H1 (cell line): ENCODE measurements around the gene CDC45. TPM values are rescaled to one million over a fixed set of nuclear protein-coding genes. Genes with fewer than 3 reads are reported as not detected.

Experiments used
- CTCF ChIA-PET: fragments of 300-600 bp; sonication (Branson Sonifier 250); formaldehyde crosslinking; loops from one replicate; lab custom pipeline; 2021; ENCODE audit not compliant: partially characterized antibody; lab: Charles Lee
- POLR2A ChIA-PET: fragments of 300-600 bp; sonication (Branson Sonifier 250); formaldehyde crosslinking; loops from one replicate; lab custom pipeline; 2021; ENCODE audit warnings: inconsistent platforms; ENCODE audit not compliant: partially characterized antibody; lab: Charles Lee
- DNase-seq, 2 experiments: peaks; one replicate each; pipeline versions ENCODE4 v3.0.0 to v3.0.0-alpha.2; 2010 to 2022; ENCODE audit warnings: low spot score in 2 of 2, low read depth in 1 of 2, mixed read lengths in 1 of 2
- FAIRE-seq: peaks from 2 replicates; lab custom pipeline; 2011; peaks lifted over from hg19 to GRCh38; lab: Jason Lieb, UNC
- H2AFZ ChIP-seq: 2 replicates; pipeline ENCODE4 v1.8.1; 2012; ENCODE audit warnings: low read length, inconsistent platforms
- H2AK5ac ChIP-seq: 2 replicates; pipeline ENCODE4 v1.6.1; 2013; ENCODE audit warnings: low read depth, low read length
- H2BK120ac ChIP-seq: replicated peaks from 2 replicates; pipeline ENCODE3; 2013; ENCODE audit warnings: low read depth, low read length, inconsistent platforms
- H2BK12ac ChIP-seq: 2 replicates; pipeline ENCODE4 v1.6.1; 2013; ENCODE audit warnings: low read depth, low read length
- H2BK15ac ChIP-seq: 2 replicates; pipeline ENCODE4 v1.6.1; 2013; ENCODE audit warnings: low read length
- H2BK20ac ChIP-seq: 2 replicates; pipeline ENCODE4 v1.6.1; 2013; ENCODE audit warnings: low read length
- H2BK5ac ChIP-seq: 2 replicates; pipeline ENCODE4 v1.6.1; 2013; ENCODE audit warnings: low read depth, low read length
- H3K14ac ChIP-seq: 2 replicates; pipeline ENCODE4 v1.6.1; 2013; ENCODE audit warnings: inconsistent platforms; ENCODE audit not compliant: insufficient read length
- H3K18ac ChIP-seq: 2 replicates; pipeline ENCODE4 v1.6.1; 2013; ENCODE audit warnings: low read length; ENCODE audit errors: extremely low read depth
- H3K23ac ChIP-seq: 2 replicates; pipeline ENCODE4 v1.6.1; 2013; ENCODE audit warnings: inconsistent platforms; ENCODE audit not compliant: insufficient read length
- H3K23me2 ChIP-seq: 2 replicates; pipeline ENCODE4 v1.6.1; 2013; ENCODE audit warnings: low read depth, low read length
- H3K27ac ChIP-seq: 2 replicates; pipeline ENCODE4 v1.6.1; 2011; ENCODE audit warnings: low read depth, low read length, inconsistent platforms
- H3K27me3 ChIP-seq, 4 experiments: replicated peaks in 1 of 4; 1 replicate in 1 of 4; 2 replicates in 3 of 4; pipeline versions ENCODE4 v1.6.1 to v1.8.1; 2011 to 2013; ENCODE audit warnings: low read length in 3 of 4, mild to moderate bottlenecking in 3 of 4, inconsistent platforms in 2 of 4, mixed read lengths in 2 of 4, moderate library complexity in 1 of 4; ENCODE audit not compliant: control insufficient read depth in 3 of 4, insufficient read depth in 3 of 4; ENCODE audit errors: extremely low read depth in 1 of 4
- H3K36me3 ChIP-seq, 4 experiments: 2 replicates each; pipeline versions ENCODE4 v1.6.1 to v1.8.1; 2011 to 2013; ENCODE audit warnings: mild to moderate bottlenecking in 4 of 4, low read length in 3 of 4, moderate library complexity in 2 of 4, control low read depth in 1 of 4, inconsistent platforms in 1 of 4; ENCODE audit not compliant: insufficient read depth in 4 of 4, control insufficient read depth in 2 of 4
- H3K4ac ChIP-seq: replicated peaks from 2 replicates; pipeline ENCODE3; 2013; ENCODE audit warnings: low read length, low read depth, mixed read lengths, inconsistent platforms; ENCODE audit not compliant: insufficient read length
- H3K4me1 ChIP-seq, 4 experiments: replicated peaks in 1 of 4; 1 replicate in 1 of 4; 2 replicates in 3 of 4; pipeline versions ENCODE4 v1.6.1 to v1.8.1; 2011 to 2013; ENCODE audit warnings: low read length in 3 of 4, inconsistent platforms in 2 of 4, mixed read lengths in 1 of 4; ENCODE audit not compliant: insufficient read depth in 4 of 4, control insufficient read depth in 3 of 4
- H3K4me2 ChIP-seq, 2 experiments: 2 replicates each; pipeline versions ENCODE4 v1.6.1 to v1.8.1; 2011 to 2013; ENCODE audit warnings: low read depth in 2 of 2, low read length in 2 of 2, control low read depth in 1 of 2, inconsistent platforms in 1 of 2, mild to moderate bottlenecking in 1 of 2; ENCODE audit not compliant: insufficient read depth in 1 of 2
- H3K4me3 ChIP-seq, 4 experiments: fragments of 200-600, 300-600 bp in 1 of 4; sonication (generic), shearing (Covaris generic), sonication (Bioruptor Twin) in 1 of 4; 2 replicates each; pipeline versions ENCODE4 v1.5.1 to v1.8.1; 2011 to 2016; ENCODE audit warnings: low read length in 4 of 4, low read depth in 3 of 4, control low read depth in 2 of 4, inconsistent platforms in 2 of 4, mild to moderate bottlenecking in 2 of 4, mixed read lengths in 1 of 4, moderate library complexity in 1 of 4; ENCODE audit not compliant: insufficient read depth in 2 of 4; ENCODE audit errors: extremely low read depth in 1 of 4
- H3K56ac ChIP-seq: replicated peaks from 2 replicates; pipeline ENCODE3; 2013; ENCODE audit warnings: low read depth, mild to moderate bottlenecking, mixed read lengths, low read length, inconsistent platforms; ENCODE audit not compliant: insufficient read length
- H3K79me1 ChIP-seq: 2 replicates; pipeline ENCODE4 v1.6.1; 2013; ENCODE audit warnings: low read depth, low read length, control low read depth
- H3K79me2 ChIP-seq, 2 experiments: 2 replicates each; pipeline versions ENCODE4 v1.6.1 to v1.8.1; 2012 to 2013; ENCODE audit warnings: low read length in 2 of 2, mild to moderate bottlenecking in 2 of 2, inconsistent platforms in 1 of 2; ENCODE audit not compliant: insufficient read depth in 2 of 2, control insufficient read depth in 1 of 2
- H3K9ac ChIP-seq, 4 experiments: replicated peaks in 1 of 4; 1 replicate in 1 of 4; 2 replicates in 3 of 4; pipeline versions ENCODE4 v1.6.1 to v1.8.1; 2011 to 2013; ENCODE audit warnings: low read depth in 3 of 4, low read length in 3 of 4, control low read depth in 2 of 4, mild to moderate bottlenecking in 2 of 4, moderate library complexity in 2 of 4, inconsistent platforms in 1 of 4; ENCODE audit errors: extremely low read depth in 1 of 4
- H3K9me3 ChIP-seq, 2 experiments: 2 replicates each; pipeline versions ENCODE4 v1.6.1 to v1.8.1; 2012 to 2013; ENCODE audit warnings: mild to moderate bottlenecking in 2 of 2, moderate library complexity in 2 of 2, control low read depth in 1 of 2, inconsistent platforms in 1 of 2, low read depth in 1 of 2, low read length in 1 of 2, mixed read lengths in 1 of 2; ENCODE audit not compliant: insufficient read depth in 2 of 2
- H4K20me1 ChIP-seq, 2 experiments: replicated peaks in 1 of 2; 2 replicates each; pipeline versions ENCODE3 to v1.8.1; 2011 to 2013; ENCODE audit warnings: inconsistent platforms in 2 of 2, low read length in 2 of 2, mild to moderate bottlenecking in 1 of 2; ENCODE audit not compliant: insufficient read depth in 2 of 2, control insufficient read depth in 1 of 2
- H4K5ac ChIP-seq: 2 replicates; pipeline ENCODE4 v1.6.1; 2013; ENCODE audit warnings: low read length, low read depth, mixed read lengths, inconsistent platforms; ENCODE audit not compliant: insufficient read length
- H4K8ac ChIP-seq: 2 replicates; pipeline ENCODE4 v1.8.0; 2013; ENCODE audit warnings: mild to moderate bottlenecking, moderate library complexity, low read length, inconsistent platforms; ENCODE audit not compliant: insufficient read depth; ENCODE audit errors: extremely low read depth
- H4K91ac ChIP-seq: replicated peaks from 2 replicates; pipeline ENCODE3; 2013; ENCODE audit warnings: low read length, mixed read lengths, inconsistent platforms; ENCODE audit not compliant: insufficient read length
- ASH2L ChIP-seq: fragments of 200-600, 300-600 bp; sonication (generic); IDR thresholded peaks from one replicate; pipeline ENCODE4 v1.7.1; 2017; ENCODE audit warnings: low read length
- JUND ChIP-seq: IDR thresholded peaks from 2 replicates; pipeline ENCODE4 v1.6.1; 2011; ENCODE audit warnings: mild to moderate bottlenecking, improper control_type of control experiment, low read length
- POLR2AphosphoS5 ChIP-seq: IDR thresholded peaks from 2 replicates; pipeline ENCODE4 v1.6.1; 2011; ENCODE audit warnings: low read depth, low read length
- WGBS, 2 experiments: shearing (Covaris generic) in 1 of 2; methylation state at CpG; one replicate each; pipeline versions ENCODE4 v1.1.6 to v1.1.7; 2013 to 2015; ENCODE audit warnings: low lambda C conversion rate in 2 of 2, mixed read lengths in 2 of 2, inconsistent platforms in 1 of 2, low coverage in 1 of 2, missing lambda C conversion rate in 1 of 2; ENCODE audit not compliant: insufficient replicate concordance in 2 of 2, insufficient coverage in 1 of 2, insufficient read length in 1 of 2; ENCODE audit errors: extremely low coverage in 1 of 2, missing lambda C conversion rate in 1 of 2; 5-methylcytosine and 5-hydroxymethylcytosine counted together
- polyA plus RNA-seq, 7 experiments: library from polyadenylated mRNA; depleted of rRNA in 3 of 7; stranded (reverse) in 5 of 7; unstranded in 2 of 7; fragments of >200 nt in 5 of 7; fragments of 200-250 nt in 2 of 7; gene quantifications; 1 replicate in 5 of 7; 2 replicates in 1 of 7; 4 replicates in 1 of 7; pipeline versions ENCODE4 v1.2.1 to v1.2.3, GENCODE V29; 2011 to 2013; ENCODE audit warnings: missing spikeins in 2 of 7, mixed read lengths in 2 of 7
- total RNA-seq: library from RNA; stranded (reverse); fragmentation: NEBNext Ultra II Directional; extraction: Animal tissue kit (Norgen Biotek cat#: 25700); gene quantifications from 2 replicates; pipeline ENCODE4 v1.2.1, GENCODE V29; 2021

Gene CDC45
- total and polyA plus RNA-seq, 2 of the 8 experiments (the other 6 are each of a cell fraction or from before 2014, with no cell fraction given) = 31.9 to 37.7 TPM

DNA sequence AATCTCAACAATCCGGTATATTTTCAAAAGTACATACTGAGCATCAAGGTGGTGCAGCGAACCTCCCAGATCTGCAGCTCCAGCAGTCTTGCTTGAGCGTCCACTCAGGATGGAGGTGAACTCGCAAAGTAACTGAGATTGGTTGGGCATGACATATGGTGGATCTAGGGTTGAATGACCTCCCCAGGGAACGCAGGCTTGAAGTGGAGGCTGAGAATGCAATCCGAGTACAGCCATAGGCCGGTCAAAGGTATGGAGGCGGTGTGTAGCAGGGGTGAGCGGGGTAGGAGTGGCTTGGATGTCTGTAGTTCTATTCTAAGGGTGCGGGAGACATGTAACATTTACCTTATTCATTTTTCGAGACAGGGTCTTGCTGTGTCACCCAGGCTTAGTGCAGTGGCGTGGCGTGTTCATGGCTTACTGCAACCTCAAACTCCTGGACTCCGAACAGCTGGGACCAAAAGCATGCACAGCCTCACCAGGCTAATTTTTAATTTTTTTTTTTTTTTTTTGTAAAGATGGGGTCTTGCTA, 31.6 kb upstream of the CDC45 start:
- Histone ChIP-seq H3K36me3 (peaks cover 6 to 20% (median 14%) of the 10 kb centered on the region in 4 experiments; a peak in 7 of 8 replicates), H4K5ac (peak overlapping the region; percentile 27), H2AK5ac (peak overlapping the region; percentile 20; the same call in 1 of the 2 replicates), H2BK120ac (peak overlapping the region; percentile 76), H2BK20ac (no peak overlapping the region), H3K79me2 (peaks cover 3 to 32% of the 10 kb centered on the region in 2 experiments; a peak in 3 of 4 replicates), H3K23ac (no peak overlapping the region), H3K14ac (peak overlapping the region; percentile 99), H3K27ac (peak overlapping the region; percentile 75), H3K4me1 (peaks cover 0 to 8% (median 3%) of the 10 kb centered on the region in 4 experiments; a peak in 2 of 7 replicates), H3K18ac (peak overlapping the region; percentile 76; the same call in 1 of the 2 replicates), H4K8ac (peak overlapping the region; percentile 91; the same call in 1 of the 2 replicates), H4K91ac (peak overlapping the region; percentile 63), H3K4me3 (peak overlapping the region; percentile 76 to 96 (median 92)), H2AFZ (peak overlapping the region; percentile 98), H3K4ac (peak overlapping the region; percentile 96), H3K79me1 (peaks cover 7% of the 10 kb centered on the region; the same call in 1 of the 2 replicates), H3K23me2 (peaks cover 7% of the 10 kb centered on the region; the same call in 1 of the 2 replicates), H4K20me1 (peaks cover 18 to 32% of the 10 kb centered on the region in 2 experiments), H3K9ac (peak overlapping the region; percentile 30 to 97 (median 79)), H2BK12ac (peak overlapping the region; percentile 82; the same call in 1 of the 2 replicates), H3K4me2 (peak overlapping the region; percentile 85 to 99), H3K27me3 (no peaks in the 10 kb centered on the region; a peak in 2 of 7 replicates), H3K56ac (peak overlapping the region; percentile 60), H2BK15ac (peak overlapping the region; percentile 32), H2BK5ac (peak overlapping the region; percentile 46), H3K9me3 (no peaks in the 10 kb centered on the region)
- POLR2A ChIA-PET = interaction anchor here (1.0 to 6.7 kb wide), 11 partner anchors 8 to 326 kb away, joined by 3 to 127 read pairs (median 5); partner anchors contain the start of genes CDC45, DGCR2, HIRA and MRPL40
- CTCF ChIA-PET = interaction anchor here (0.6 to 1.8 kb wide), 2 partner anchors 36 to 182 kb away, joined by 3 to 4 read pairs; no protein-coding TSS in a partner anchor
- FAIRE-seq = no peak
- no peak for DNase-seq
- WGBS, 2 experiments = 29% methylated on average over 14 of the region's 14 CpGs; no CpG with 5 or more reads in 1 of the 2 experiments
- no peak for TF ChIP-seq JUND
- TF ChIP-seq ASH2L = peak; percentile 24
- TF ChIP-seq POLR2AphosphoS5 = 0 out of 2 replicates have a peak, but pooled peaks have one; percentile 64
- TF ChIP-seq, all 59 proteins: peak for 2
